IMR-90 (cell line): ENCODE results near the gene OR5M11. TPM values are rescaled to one million over a fixed set of nuclear protein-coding genes. Genes with fewer than 3 reads are reported as not detected.

Source experiments
- ATAC-seq: fragments of 200-7000 bp; cut with Tn5 transposase; 2 replicates; pipeline ENCODE4 v1.9.1; 2020; ENCODE audit warnings: low read depth, mild to moderate bottlenecking, moderate library complexity
- BruUV-seq: library from RNA; stranded (reverse); fragments of 400-500 nt; replicated peaks from 2 replicates; lab custom pipeline; 2021; lab: Mats Ljungman, UMichigan
- CTCF ChIA-PET: fragments of 300-600 bp; formaldehyde crosslinking; extraction: SDS; loops from one replicate; lab custom pipeline; 2021; ENCODE audit warnings: antibody characterized with exemption; lab: Yijun Ruan, JAX
- POLR2A ChIA-PET: fragments of 300-600 bp; sonication (Branson Sonifier 250); formaldehyde crosslinking; loops from one replicate; lab custom pipeline; 2022; ENCODE audit warnings: antibody characterized with exemption; ENCODE audit not compliant: unreplicated experiment; lab: Charles Lee
- DNase-seq: peaks from one replicate; pipeline ENCODE4 v3.0.0; 2013
- H2AFZ ChIP-seq: replicated peaks from 2 replicates; pipeline ENCODE3; 2013; ENCODE audit warnings: low read length, mild to moderate bottlenecking; ENCODE audit not compliant: poor library complexity
- H2AK5ac ChIP-seq: 2 replicates; pipeline ENCODE4 v1.6.1; 2013; ENCODE audit warnings: low read depth, low read length, inconsistent platforms
- H2AK9ac ChIP-seq: replicated peaks from 2 replicates; pipeline ENCODE3; 2013; ENCODE audit warnings: mild to moderate bottlenecking, low read depth, low read length, moderate library complexity; ENCODE audit not compliant: poor library complexity
- H2BK120ac ChIP-seq: 2 replicates; pipeline ENCODE4 v1.6.1; 2013; ENCODE audit warnings: low read depth, low read length, inconsistent platforms
- H2BK15ac ChIP-seq: 3 replicates; pipeline ENCODE4 v1.6.1; 2013; ENCODE audit warnings: low read depth, low read length, inconsistent platforms
- H2BK20ac ChIP-seq: 2 replicates; pipeline ENCODE4 v1.6.1; 2013; ENCODE audit warnings: low read depth, mild to moderate bottlenecking, inconsistent platforms, low read length, moderate library complexity
- H2BK5ac ChIP-seq: 2 replicates; pipeline ENCODE4 v1.6.1; 2013; ENCODE audit warnings: mild to moderate bottlenecking, low read depth, low read length, inconsistent platforms; ENCODE audit not compliant: poor library complexity, severe bottlenecking
- H3K14ac ChIP-seq: replicated peaks from 2 replicates; pipeline ENCODE4 v1.6.1; 2013; ENCODE audit warnings: low read depth, low read length, inconsistent platforms
- H3K18ac ChIP-seq: 2 replicates; pipeline ENCODE4 v1.6.1; 2013; ENCODE audit warnings: low read depth, low read length, control low read depth
- H3K23ac ChIP-seq: 2 replicates; pipeline ENCODE4 v1.6.1; 2013; ENCODE audit warnings: low read depth, low read length, inconsistent platforms
- H3K27ac ChIP-seq: 2 replicates; pipeline ENCODE4 v1.5.1; 2013; ENCODE audit warnings: mild to moderate bottlenecking, control low read depth, low read length; ENCODE audit not compliant: insufficient read depth
- H3K27me3 ChIP-seq: 2 replicates; pipeline ENCODE4 v1.6.1; 2013; ENCODE audit warnings: low read length; ENCODE audit not compliant: control insufficient read depth, insufficient read depth
- H3K36me3 ChIP-seq: 2 replicates; pipeline ENCODE4 v1.6.1; 2013; ENCODE audit warnings: low read length, mixed read lengths; ENCODE audit not compliant: control insufficient read depth, insufficient read depth
- H3K4ac ChIP-seq: 2 replicates; pipeline ENCODE4 v1.6.1; 2013; ENCODE audit warnings: low read depth, low read length, inconsistent platforms
- H3K4me1 ChIP-seq: 2 replicates; pipeline ENCODE4 v1.6.1; 2013; ENCODE audit warnings: low read length, mixed read lengths; ENCODE audit not compliant: control insufficient read depth, insufficient read depth
- H3K4me2 ChIP-seq: 2 replicates; pipeline ENCODE4 v1.6.1; 2013; ENCODE audit warnings: low read depth, mild to moderate bottlenecking, control low read depth, low read length, moderate library complexity
- H3K4me3 ChIP-seq: 2 replicates; pipeline ENCODE4 v1.5.1; 2013; ENCODE audit warnings: low read depth, mild to moderate bottlenecking, control low read depth, low read length, moderate library complexity; ENCODE audit not compliant: insufficient read depth
- H3K56ac ChIP-seq: 2 replicates; pipeline ENCODE4 v1.6.1; 2013; ENCODE audit warnings: low read length, inconsistent platforms; ENCODE audit not compliant: insufficient read depth; ENCODE audit errors: extremely low read depth
- H3K79me1 ChIP-seq, 2 experiments: 2 replicates each; pipeline ENCODE4 v1.6.1; 2013; ENCODE audit warnings: low read length in 2 of 2, inconsistent platforms in 1 of 2, low read depth in 1 of 2
- H3K9ac ChIP-seq: 2 replicates; pipeline ENCODE4 v1.6.1; 2013; ENCODE audit warnings: low read depth, low read length, control low read depth
- H3K9me1 ChIP-seq: 2 replicates; pipeline ENCODE4 v1.6.1; 2013; ENCODE audit warnings: low read length, inconsistent platforms; ENCODE audit not compliant: insufficient read depth
- H3K9me3 ChIP-seq: 2 replicates; pipeline ENCODE4 v1.6.1; 2013; ENCODE audit warnings: low read length; ENCODE audit not compliant: control insufficient read depth, insufficient read depth
- H4K20me1 ChIP-seq: 2 replicates; pipeline ENCODE4 v1.6.1; 2013; ENCODE audit warnings: low read length, inconsistent platforms; ENCODE audit not compliant: insufficient read depth
- H4K5ac ChIP-seq: 2 replicates; pipeline ENCODE4 v1.6.1; 2013; ENCODE audit warnings: mild to moderate bottlenecking, low read depth, low read length, control low read depth
- H4K8ac ChIP-seq, 2 experiments: 2 replicates each; pipeline ENCODE4 v1.6.1; 2013; ENCODE audit warnings: low read depth in 2 of 2, low read length in 2 of 2, control low read depth in 1 of 2, inconsistent platforms in 1 of 2
- H4K91ac ChIP-seq: 2 replicates; pipeline ENCODE4 v1.6.1; 2013; ENCODE audit warnings: low read depth, low read length, inconsistent platforms; ENCODE audit not compliant: insufficient read depth
- BHLHE40 ChIP-seq: fragments of 150-350 bp; IDR thresholded peaks from 2 replicates; pipeline ENCODE4 v1.6.1; 2016; ENCODE audit warnings: mild to moderate bottlenecking, low read depth, low read length
- CEBPB ChIP-seq: IDR thresholded peaks from 2 replicates; pipeline ENCODE4 v1.6.1; 2012; ENCODE audit warnings: low read depth, low read length, improper control_type of control experiment
- CHD1 ChIP-seq: IDR thresholded peaks from 2 replicates; pipeline ENCODE4 v1.6.1; 2012; ENCODE audit warnings: low read depth, low read length, improper control_type of control experiment
- CTCF ChIP-seq: conservative IDR thresholded peaks from 2 replicates; pipeline ENCODE4 v1.5.1; 2012; ENCODE audit warnings: mild to moderate bottlenecking, low read depth, low read length, improper control_type of control experiment
- ELK1 ChIP-seq: fragments of 150-350 bp; IDR thresholded peaks from 2 replicates; pipeline ENCODE4 v1.6.1; 2016; ENCODE audit warnings: low read depth, mild to moderate bottlenecking, low read length, moderate library complexity, borderline replicate concordance
- FOS ChIP-seq: fragments of 150-350 bp; IDR thresholded peaks from 2 replicates; pipeline ENCODE4 v1.6.1; 2016; ENCODE audit warnings: low read depth, low read length
- MAFK ChIP-seq: IDR thresholded peaks from 2 replicates; pipeline ENCODE4 v1.6.1; 2012; ENCODE audit warnings: low read depth, low read length, improper control_type of control experiment
- MAZ ChIP-seq: IDR thresholded peaks from 2 replicates; pipeline ENCODE4 v1.6.1; 2012; ENCODE audit warnings: low read depth, mild to moderate bottlenecking, low read length, improper control_type of control experiment, moderate library complexity, borderline replicate concordance
- MXI1 ChIP-seq: IDR thresholded peaks from 2 replicates; pipeline ENCODE4 v1.6.1; 2012; ENCODE audit warnings: low read depth, mild to moderate bottlenecking, low read length, moderate library complexity, borderline replicate concordance
- NFE2L2 ChIP-seq: fragments of 150-350 bp; IDR thresholded peaks from 2 replicates; pipeline ENCODE4 v1.6.1; 2016; ENCODE audit warnings: low read depth, mild to moderate bottlenecking, low read length
- POLR2A ChIP-seq: IDR thresholded peaks from 2 replicates; pipeline ENCODE4 v1.6.1; 2012; ENCODE audit warnings: mild to moderate bottlenecking, low read depth, low read length
- RAD21 ChIP-seq: IDR thresholded peaks from 2 replicates; pipeline ENCODE4 v1.6.1; 2012; ENCODE audit warnings: low read length, improper control_type of control experiment
- RCOR1 ChIP-seq: IDR thresholded peaks from 2 replicates; pipeline ENCODE4 v1.6.1; 2012; ENCODE audit warnings: mild to moderate bottlenecking, low read length, improper control_type of control experiment; ENCODE audit not compliant: insufficient replicate concordance
- RFX5 ChIP-seq: IDR thresholded peaks from 2 replicates; pipeline ENCODE4 v1.8.0; 2012; ENCODE audit warnings: low read depth, mild to moderate bottlenecking, low read length, moderate library complexity
- SMC3 ChIP-seq: fragments of 150-350 bp; IDR thresholded peaks from 2 replicates; pipeline ENCODE4 v1.6.1; 2016; ENCODE audit warnings: low read depth, mild to moderate bottlenecking, antibody characterized with exemption, low read length, moderate library complexity
- USF2 ChIP-seq: fragments of 150-350 bp; IDR thresholded peaks from 2 replicates; pipeline ENCODE4 v1.6.1; 2017; ENCODE audit warnings: mild to moderate bottlenecking, antibody characterized with exemption, low read length, low read depth
- WGBS, 2 experiments: methylation state at CpG; one replicate each; pipeline versions ENCODE4 v1.1.5 to v1.1.7; 2013; ENCODE audit warnings: missing lambda C conversion rate in 2 of 2; ENCODE audit not compliant: insufficient read length in 1 of 2; ENCODE audit errors: extremely low coverage in 2 of 2; 5-methylcytosine and 5-hydroxymethylcytosine counted together
- dilution Hi-C: fragments of 300-500 bp; cut with HindIII; formaldehyde crosslinking; loops from one replicate; pipeline ENCODE4 v1.14.3; 2018; ENCODE audit warnings: low sequenced_read_pairs; ENCODE audit not compliant: unreplicated experiment
- in situ Hi-C: fragments of 300-500 bp; cut with MboI; formaldehyde crosslinking; loops from 3 replicates; pipeline ENCODE4 v1.14.3; 2019; ENCODE audit warnings: low sequenced_read_pairs, inconsistent platforms, mixed read lengths
- intact Hi-C: fragments of 100-400 bp; cut with micrococcal nuclease; formaldehyde crosslinking; loops from 2 replicates; pipeline ENCODE4 v1.10.0; 2022
- polyA plus RNA-seq, 3 experiments: library from polyadenylated mRNA; depleted of rRNA; stranded (reverse); fragments of >200 nt; gene quantifications; 2 replicates each; pipeline ENCODE4 v1.2.3, GENCODE V29; 2012; ENCODE audit warnings: low replicate concordance in 1 of 3
- total RNA-seq: library from RNA; depleted of rRNA; stranded (reverse); fragments of >200 nt; gene quantifications from 2 replicates; pipeline ENCODE4 v1.2.3, GENCODE V29; 2012

OR5M11 gene
- total and polyA plus RNA-seq, 2 of the 4 experiments (the other 2 are of a cell fraction) = not detected

- ChIA-PET POLR2A (no interaction called here), CTCF (no interaction called here)
- Histone ChIP-seq H3K9me1 (no peaks in the 10 kb centered on the region), H4K20me1 (no peaks in the 10 kb centered on the region), H2BK15ac (no peak overlapping the region), H2AK5ac (no peak overlapping the region), H2AFZ (no peak overlapping the region), H3K27ac (no peak overlapping the region), H3K9me3 (peaks cover 8% of the 10 kb centered on the region), H2AK9ac (no peak overlapping the region), H4K8ac (no peak overlapping the region), H3K27me3 (no peaks in the 10 kb centered on the region), H4K91ac (no peak overlapping the region), H3K56ac (no peak overlapping the region), H3K36me3 (no peaks in the 10 kb centered on the region), H3K4ac (no peak overlapping the region), H3K14ac (no peak overlapping the region), H2BK20ac (no peak overlapping the region), H4K5ac (no peak overlapping the region), H3K4me2 (no peak overlapping the region), H3K18ac (no peak overlapping the region), H2BK120ac (no peak overlapping the region), H3K9ac (no peak overlapping the region), H3K4me3 (no peak overlapping the region), H2BK5ac (no peak overlapping the region), H3K23ac (no peak overlapping the region), H3K79me1 (no peaks in the 10 kb centered on the region), H3K4me1 (no peaks in the 10 kb centered on the region)
- no peak for ATAC-seq
- no peak for TF ChIP-seq RAD21
- TF ChIP-seq RFX5 = no peak
- TF ChIP-seq RCOR1 = no peak
- TF ChIP-seq MXI1 = no peak
- TF ChIP-seq FOS = no peak
- no peak for TF ChIP-seq SMC3
- no peak for TF ChIP-seq BHLHE40
- TF ChIP-seq MAFK = no peak
- no peak for TF ChIP-seq ELK1
- no peak for TF ChIP-seq CTCF
- TF ChIP-seq POLR2A = no peak
- TF ChIP-seq CEBPB = no peak
- TF ChIP-seq USF2 = no peak
- no peak for TF ChIP-seq CHD1
- TF ChIP-seq NFE2L2 = no peak
- no peak for TF ChIP-seq MAZ
- intact Hi-C loops (no loop called here), dilution Hi-C loops (no loop called here), in situ Hi-C loops (no loop called here)
- no TSS peak for BruUV-seq
- WGBS, 2 experiments = no CpG with 5 or more reads among the region's 6 CpGs
- no peak for DNase-seq
Observed at GRCh38 chr11:56545531-56545930, 2.5 kb upstream of the OR5M11 start.
